HepG2 (cell line): ENCODE data around the gene UBAC1. TPM values are rescaled to one million over a fixed set of nuclear protein-coding genes. Genes with fewer than 3 reads are reported as not detected.
A peak's percentile ranks its signal among the peaks of the same experiment; 100 is the strongest.

Experiments used
- CBX5 ChIP-seq: sonication (generic); formaldehyde crosslinking; IDR thresholded peaks from 2 replicates; pipeline ENCODE4 v1.4.0; 2020; ENCODE audit warnings: missing genetic modification reagents, borderline replicate concordance
- ELF4 ChIP-seq: sonication (generic); formaldehyde crosslinking; IDR thresholded peaks from 2 replicates; pipeline ENCODE4 v1.5.0; 2020; ENCODE audit warnings: missing genetic modification reagents, mild to moderate bottlenecking, moderate library complexity, borderline replicate concordance
- GPN1 ChIP-seq: sonication (generic); formaldehyde crosslinking; IDR thresholded peaks from 2 replicates; pipeline ENCODE4 v1.5.1; 2020; ENCODE audit warnings: missing genetic modification reagents, borderline replicate concordance
- GTF3A ChIP-seq: sonication (generic); formaldehyde crosslinking; conservative IDR thresholded peaks from 2 replicates; pipeline ENCODE4 v1.4.0; 2020; ENCODE audit warnings: mild to moderate bottlenecking, missing genetic modification reagents
- IRF2 ChIP-seq: IDR thresholded peaks from 2 replicates; pipeline ENCODE4 v1.6.1; 2018; ENCODE audit warnings: missing genetic modification reagents, missing compliant biosample characterization
- KDM5A ChIP-seq: fragments of 200-600 bp; sonication (generic); IDR thresholded peaks from 2 replicates; pipeline ENCODE4 v1.7.0; 2018; ENCODE audit warnings: antibody characterized with exemption, mild to moderate bottlenecking, low read length, borderline replicate concordance
- PHF5A ChIP-seq: IDR thresholded peaks from one replicate; pipeline ENCODE4 v1.6.1; 2018; ENCODE audit warnings: low read depth, missing genetic modification reagents; ENCODE audit not compliant: unreplicated experiment
- POLR2AphosphoS2 ChIP-seq: IDR thresholded peaks from 2 replicates; pipeline ENCODE4 v1.6.1; 2011; ENCODE audit warnings: low read depth, low read length, improper control_type of control experiment
- SMAD3 ChIP-seq: sonication (generic); formaldehyde crosslinking; IDR thresholded peaks from 2 replicates; pipeline ENCODE4 v1.4.0; 2020; ENCODE audit warnings: missing genetic modification reagents
- SMC3 ChIP-seq: IDR thresholded peaks from 2 replicates; pipeline ENCODE4 v1.6.1; 2011; ENCODE audit warnings: low read length, improper control_type of control experiment
- SRSF4 ChIP-seq: fragments of 200-400 bp; formaldehyde crosslinking; IDR thresholded peaks from one replicate; pipeline ENCODE4 v1.6.1; 2018; ENCODE audit warnings: mild to moderate bottlenecking, low read depth, low read length, moderate library complexity; ENCODE audit not compliant: poor library complexity, severe bottlenecking
- STAG1 ChIP-seq: sonication (generic); formaldehyde crosslinking; IDR thresholded peaks from 2 replicates; pipeline ENCODE4 v1.4.0; 2020; ENCODE audit warnings: missing genetic modification reagents
- SYNCRIP ChIP-seq: fragments of 200-400 bp; formaldehyde crosslinking; IDR thresholded peaks from 2 replicates; pipeline ENCODE4 v1.6.1; 2018; ENCODE audit warnings: mild to moderate bottlenecking, low read depth, low read length; ENCODE audit not compliant: insufficient read depth
- TAF15 ChIP-seq: fragments of 200-400 bp; formaldehyde crosslinking; IDR thresholded peaks from one replicate; pipeline ENCODE4 v1.6.1; 2018; ENCODE audit warnings: mild to moderate bottlenecking, low read depth, low read length; ENCODE audit not compliant: poor library complexity, severe bottlenecking
- TBP ChIP-seq: sonication (generic); formaldehyde crosslinking; IDR thresholded peaks from 2 replicates; pipeline ENCODE4 v1.5.0; 2020; ENCODE audit warnings: missing genetic modification reagents
- ZBTB20 ChIP-seq: sonication (generic); formaldehyde crosslinking; IDR thresholded peaks from 2 replicates; pipeline ENCODE4 v1.8.1; 2023; ENCODE audit warnings: missing genetic modification reagents, low read depth, mild to moderate bottlenecking, borderline replicate concordance
- ZBTB21 ChIP-seq: sonication (generic); formaldehyde crosslinking; IDR thresholded peaks from 2 replicates; pipeline ENCODE4 v1.4.0; 2020; ENCODE audit warnings: missing genetic modification reagents
- ZNF34 ChIP-seq: sonication (generic); formaldehyde crosslinking; IDR thresholded peaks from 2 replicates; pipeline ENCODE4 v1.4.0; 2020; ENCODE audit warnings: mild to moderate bottlenecking, missing genetic modification reagents, borderline replicate concordance
- ZNF510 ChIP-seq: sonication (generic); formaldehyde crosslinking; IDR thresholded peaks from 2 replicates; pipeline ENCODE4 v1.4.0; 2020; ENCODE audit warnings: low read depth, mild to moderate bottlenecking, missing genetic modification reagents
- ZNF724P ChIP-seq: sonication (generic); formaldehyde crosslinking; IDR thresholded peaks from 2 replicates; pipeline ENCODE4 v1.8.0; 2022; ENCODE audit warnings: missing genetic modification reagents, borderline replicate concordance
- ZNF879 ChIP-seq: sonication (generic); formaldehyde crosslinking; IDR thresholded peaks from 2 replicates; pipeline ENCODE4 v1.8.1; 2023; ENCODE audit warnings: missing genetic modification reagents
- polyA plus RNA-seq, 8 experiments: library from polyadenylated mRNA; depleted of rRNA in 3 of 8; stranded (reverse) in 7 of 8; unstranded in 1 of 8; fragments of >200 nt; fragmentation: Illumina TruSeq in 4 of 8; extraction: Trizol in 4 of 8; gene quantifications; 2 replicates each; pipeline versions ENCODE4 v1.2.1 to v1.2.3, GENCODE V29; 2011 to 2016; ENCODE audit warnings: low read depth in 4 of 8, missing spikeins in 1 of 8, mixed read lengths in 1 of 8; ENCODE audit not compliant: insufficient read depth in 1 of 8
- total RNA-seq, 5 experiments: library from RNA; depleted of rRNA; stranded (reverse); fragments of >200 nt; fragmentation: Illumina TruSeq; extraction: Trizol; gene quantifications; 2 replicates each; pipeline ENCODE4 v1.2.3, GENCODE V29; 2016; ENCODE audit warnings: low read depth in 1 of 5
- TF ChIP-seq, protein P1 (sequence below): sonication (generic); formaldehyde crosslinking; IDR thresholded peaks from 2 replicates; pipeline ENCODE4 v1.9.0; 2021; ENCODE audit warnings: mild to moderate bottlenecking, missing genetic modification reagents
- TF ChIP-seq, protein P2 (sequence below): sonication (generic); formaldehyde crosslinking; IDR thresholded peaks from 2 replicates; pipeline ENCODE4 v1.4.0; 2020; ENCODE audit warnings: mild to moderate bottlenecking, missing genetic modification reagents

UBAC1 gene
- total and polyA plus RNA-seq, 2 of the 13 experiments (the other 11 are each of a cell fraction or from before 2014, with no cell fraction given): 32.2 to 34.1 TPM

- TF ChIP-seq, protein P1, sequence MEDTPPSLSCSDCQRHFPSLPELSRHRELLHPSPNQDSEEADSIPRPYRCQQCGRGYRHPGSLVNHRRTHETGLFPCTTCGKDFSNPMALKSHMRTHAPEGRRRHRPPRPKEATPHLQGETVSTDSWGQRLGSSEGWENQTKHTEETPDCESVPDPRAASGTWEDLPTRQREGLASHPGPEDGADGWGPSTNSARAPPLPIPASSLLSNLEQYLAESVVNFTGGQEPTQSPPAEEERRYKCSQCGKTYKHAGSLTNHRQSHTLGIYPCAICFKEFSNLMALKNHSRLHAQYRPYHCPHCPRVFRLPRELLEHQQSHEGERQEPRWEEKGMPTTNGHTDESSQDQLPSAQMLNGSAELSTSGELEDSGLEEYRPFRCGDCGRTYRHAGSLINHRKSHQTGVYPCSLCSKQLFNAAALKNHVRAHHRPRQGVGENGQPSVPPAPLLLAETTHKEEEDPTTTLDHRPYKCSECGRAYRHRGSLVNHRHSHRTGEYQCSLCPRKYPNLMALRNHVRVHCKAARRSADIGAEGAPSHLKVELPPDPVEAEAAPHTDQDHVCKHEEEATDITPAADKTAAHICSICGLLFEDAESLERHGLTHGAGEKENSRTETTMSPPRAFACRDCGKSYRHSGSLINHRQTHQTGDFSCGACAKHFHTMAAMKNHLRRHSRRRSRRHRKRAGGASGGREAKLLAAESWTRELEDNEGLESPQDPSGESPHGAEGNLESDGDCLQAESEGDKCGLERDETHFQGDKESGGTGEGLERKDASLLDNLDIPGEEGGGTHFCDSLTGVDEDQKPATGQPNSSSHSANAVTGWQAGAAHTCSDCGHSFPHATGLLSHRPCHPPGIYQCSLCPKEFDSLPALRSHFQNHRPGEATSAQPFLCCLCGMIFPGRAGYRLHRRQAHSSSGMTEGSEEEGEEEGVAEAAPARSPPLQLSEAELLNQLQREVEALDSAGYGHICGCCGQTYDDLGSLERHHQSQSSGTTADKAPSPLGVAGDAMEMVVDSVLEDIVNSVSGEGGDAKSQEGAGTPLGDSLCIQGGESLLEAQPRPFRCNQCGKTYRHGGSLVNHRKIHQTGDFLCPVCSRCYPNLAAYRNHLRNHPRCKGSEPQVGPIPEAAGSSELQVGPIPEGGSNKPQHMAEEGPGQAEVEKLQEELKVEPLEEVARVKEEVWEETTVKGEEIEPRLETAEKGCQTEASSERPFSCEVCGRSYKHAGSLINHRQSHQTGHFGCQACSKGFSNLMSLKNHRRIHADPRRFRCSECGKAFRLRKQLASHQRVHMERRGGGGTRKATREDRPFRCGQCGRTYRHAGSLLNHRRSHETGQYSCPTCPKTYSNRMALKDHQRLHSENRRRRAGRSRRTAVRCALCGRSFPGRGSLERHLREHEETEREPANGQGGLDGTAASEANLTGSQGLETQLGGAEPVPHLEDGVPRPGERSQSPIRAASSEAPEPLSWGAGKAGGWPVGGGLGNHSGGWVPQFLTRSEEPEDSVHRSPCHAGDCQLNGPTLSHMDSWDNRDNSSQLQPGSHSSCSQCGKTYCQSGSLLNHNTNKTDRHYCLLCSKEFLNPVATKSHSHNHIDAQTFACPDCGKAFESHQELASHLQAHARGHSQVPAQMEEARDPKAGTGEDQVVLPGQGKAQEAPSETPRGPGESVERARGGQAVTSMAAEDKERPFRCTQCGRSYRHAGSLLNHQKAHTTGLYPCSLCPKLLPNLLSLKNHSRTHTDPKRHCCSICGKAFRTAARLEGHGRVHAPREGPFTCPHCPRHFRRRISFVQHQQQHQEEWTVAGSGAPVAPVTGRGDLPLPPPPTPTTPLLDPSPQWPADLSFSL (CRISPR knock-in tag): no peak
- TF ChIP-seq IRF2 (CRISPR knock-in tag) (no peak; the same call in none of the 2 replicates), PHF5A (CRISPR knock-in tag) (peak; percentile 82), CBX5 (CRISPR knock-in tag) (peak; percentile 37; the same call in 1 of the 2 replicates), ZBTB21 (CRISPR knock-in tag) (no peak), ZBTB20 (CRISPR knock-in tag) (peak; percentile 60; the same call in 1 of the 2 replicates), ELF4 (peak; percentile 46; the same call in 1 of the 2 replicates), SMC3 (no peak), KDM5A (no peak; the same call in 1 of the 2 replicates), ZNF879 (no peak; the same call in 1 of the 2 replicates), GTF3A (CRISPR knock-in tag) (no peak), TAF15 (peak; percentile 64), GPN1 (CRISPR knock-in tag) (0 out of 2 replicates have a peak, but pooled peaks have one; percentile 60), ZNF510 (CRISPR knock-in tag) (peak; percentile 73; the same call in 1 of the 2 replicates), TBP (CRISPR knock-in tag) (no peak), SMAD3 (CRISPR knock-in tag) (0 out of 2 replicates have a peak, but pooled peaks have one; percentile 33), STAG1 (CRISPR knock-in tag) (peak; percentile 22), ZNF724P (CRISPR knock-in tag) (no peak), SRSF4 (no peak), SYNCRIP (no peak), POLR2AphosphoS2 (no peak), ZNF34 (no peak)
- TF ChIP-seq, protein P2, sequence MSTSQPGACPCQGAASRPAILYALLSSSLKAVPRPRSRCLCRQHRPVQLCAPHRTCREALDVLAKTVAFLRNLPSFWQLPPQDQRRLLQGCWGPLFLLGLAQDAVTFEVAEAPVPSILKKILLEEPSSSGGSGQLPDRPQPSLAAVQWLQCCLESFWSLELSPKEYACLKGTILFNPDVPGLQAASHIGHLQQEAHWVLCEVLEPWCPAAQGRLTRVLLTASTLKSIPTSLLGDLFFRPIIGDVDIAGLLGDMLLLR (CRISPR knock-in tag): no peak; the same call in 1 of the 2 replicates
Observed at GRCh38 chr9:135992486-135993408, 31.6 kb upstream of the UBAC1 start (continued).
